Neural cell (in vitro differentiated cells): ENCODE results near the gene EHD1. TPM values are rescaled to one million over a fixed set of nuclear protein-coding genes. Genes with fewer than 3 reads are reported as not detected.

Source experiments
- H2AFZ ChIP-seq: fragments of 200-600, 300-800 bp; sonication (generic), shearing (Covaris generic); 2 replicates; pipeline ENCODE4 v1.6.0; 2014; ENCODE audit warnings: low read depth, mild to moderate bottlenecking, antibody characterized with exemption, low read length, moderate library complexity
- H3F3A ChIP-seq: fragments of 200-600 bp; shearing (Covaris generic); 2 replicates; pipeline ENCODE4 v1.6.1; 2016; ENCODE audit warnings: mild to moderate bottlenecking, moderate library complexity, mixed read lengths, antibody characterized with exemption, low read length; ENCODE audit not compliant: insufficient read depth, poor library complexity, severe bottlenecking
- H3K27ac ChIP-seq: fragments of 200-600, 300-800 bp; sonication (generic), shearing (Covaris generic); 2 replicates; pipeline ENCODE4 v1.5.1; 2014; ENCODE audit warnings: mild to moderate bottlenecking, low read length, moderate library complexity
- H3K27me3 ChIP-seq: fragments of 300-800, 200-600 bp; sonication (generic), shearing (Covaris generic); 2 replicates; pipeline ENCODE4 v1.6.0; 2014; ENCODE audit warnings: mild to moderate bottlenecking, low read depth, low read length, moderate library complexity; ENCODE audit not compliant: insufficient read depth
- H3K36me3 ChIP-seq: fragments of 300-800, 200-600 bp; sonication (generic), shearing (Covaris generic); 2 replicates; pipeline ENCODE4 v1.5.1; 2014; ENCODE audit warnings: mild to moderate bottlenecking, antibody characterized with exemption, low read length, moderate library complexity; ENCODE audit not compliant: insufficient read depth
- H3K4me2 ChIP-seq: fragments of 300-800, 200-600 bp; sonication (generic), shearing (Covaris generic); 2 replicates; pipeline ENCODE4 v1.6.0; 2014; ENCODE audit warnings: mild to moderate bottlenecking, low read length
- H3K4me3 ChIP-seq: fragments of 300-800, 200-600 bp; sonication (generic), shearing (Covaris generic); 2 replicates; pipeline ENCODE4 v1.5.1; 2014; ENCODE audit warnings: mild to moderate bottlenecking, low read length, moderate library complexity
- H3K79me2 ChIP-seq: fragments of 200-600 bp; shearing (Covaris generic); replicated peaks from 2 replicates; pipeline ENCODE4 v1.6.0; 2014; ENCODE audit warnings: mild to moderate bottlenecking, low read length, moderate library complexity; ENCODE audit not compliant: insufficient read depth
- H3K9ac ChIP-seq: fragments of 300-800, 200-600 bp; sonication (generic), shearing (Covaris generic); 2 replicates; pipeline ENCODE4 v1.6.1; 2016; ENCODE audit warnings: mild to moderate bottlenecking, low read length, mixed read lengths
- H3K9me2 ChIP-seq: fragments of 200-600 bp; shearing (Covaris generic); 2 replicates; pipeline ENCODE4 v1.6.1; 2016; ENCODE audit warnings: mild to moderate bottlenecking, low read length, mixed read lengths; ENCODE audit not compliant: insufficient read depth
- H3K9me3 ChIP-seq: fragments of 200-600, 300-800 bp; sonication (generic), shearing (Covaris generic); 2 replicates; pipeline ENCODE4 v1.6.1; 2016; ENCODE audit warnings: mild to moderate bottlenecking, mixed run types, low read length, moderate library complexity, mixed read lengths
- H4K20me1 ChIP-seq: fragments of 200-600 bp; shearing (Covaris generic); 2 replicates; pipeline ENCODE4 v1.6.1; 2016; ENCODE audit warnings: mild to moderate bottlenecking, mixed run types; ENCODE audit not compliant: insufficient read depth
- EP300 ChIP-seq: fragments of 450-650 bp; conservative IDR thresholded peaks from 2 replicates; pipeline ENCODE4 v1.6.1; 2014; ENCODE audit warnings: antibody characterized with exemption, mild to moderate bottlenecking, moderate library complexity; ENCODE audit not compliant: poor library complexity, severe bottlenecking
- EZH2 ChIP-seq: fragments of 200-600, 300-800 bp; shearing (Covaris generic), sonication (generic); IDR thresholded peaks from 2 replicates; pipeline ENCODE4 v1.6.1; 2014; ENCODE audit warnings: antibody characterized with exemption, low read length, borderline replicate concordance, mild to moderate bottlenecking; ENCODE audit not compliant: insufficient read depth, poor library complexity, severe bottlenecking
- MXI1 ChIP-seq: fragments of 450-650 bp; conservative IDR thresholded peaks from 2 replicates; pipeline ENCODE4 v1.6.1; 2014; ENCODE audit warnings: antibody characterized with exemption, mild to moderate bottlenecking; ENCODE audit not compliant: poor library complexity, severe bottlenecking
- POLR2AphosphoS5 ChIP-seq: IDR thresholded peaks from 2 replicates; pipeline ENCODE4 v1.6.1; 2012
- RAD21 ChIP-seq: fragments of 450-650 bp; conservative IDR thresholded peaks from 2 replicates; pipeline ENCODE4 v1.6.1; 2014; ENCODE audit warnings: antibody characterized with exemption, mild to moderate bottlenecking, moderate library complexity
- SMC3 ChIP-seq: fragments of 450-650 bp; conservative IDR thresholded peaks from 2 replicates; pipeline ENCODE4 v1.6.1; 2014; ENCODE audit warnings: antibody characterized with exemption, mild to moderate bottlenecking, moderate library complexity; ENCODE audit not compliant: poor library complexity
- TAF1 ChIP-seq: IDR thresholded peaks from 2 replicates; pipeline ENCODE4 v1.6.1; 2012; ENCODE audit warnings: low read depth
- polyA plus RNA-seq: library from polyadenylated mRNA; depleted of rRNA; stranded (reverse); fragments of >200 nt; gene quantifications from 2 replicates; pipeline ENCODE4 v1.2.3, GENCODE V29; 2014
- TF ChIP-seq, protein P1 (sequence below): IDR thresholded peaks from 2 replicates; pipeline ENCODE4 v1.6.1; 2012; ENCODE audit warnings: borderline replicate concordance
- TF ChIP-seq, protein P2 (sequence below): fragments of 450-650 bp; IDR thresholded peaks from 2 replicates; pipeline ENCODE4 v1.5.1; 2014; ENCODE audit warnings: antibody characterized with exemption, mild to moderate bottlenecking, moderate library complexity; ENCODE audit not compliant: poor library complexity, severe bottlenecking

Gene EHD1
- polyA plus RNA-seq, 1 donor from 2014 or later, result 26.4 TPM

DNA sequence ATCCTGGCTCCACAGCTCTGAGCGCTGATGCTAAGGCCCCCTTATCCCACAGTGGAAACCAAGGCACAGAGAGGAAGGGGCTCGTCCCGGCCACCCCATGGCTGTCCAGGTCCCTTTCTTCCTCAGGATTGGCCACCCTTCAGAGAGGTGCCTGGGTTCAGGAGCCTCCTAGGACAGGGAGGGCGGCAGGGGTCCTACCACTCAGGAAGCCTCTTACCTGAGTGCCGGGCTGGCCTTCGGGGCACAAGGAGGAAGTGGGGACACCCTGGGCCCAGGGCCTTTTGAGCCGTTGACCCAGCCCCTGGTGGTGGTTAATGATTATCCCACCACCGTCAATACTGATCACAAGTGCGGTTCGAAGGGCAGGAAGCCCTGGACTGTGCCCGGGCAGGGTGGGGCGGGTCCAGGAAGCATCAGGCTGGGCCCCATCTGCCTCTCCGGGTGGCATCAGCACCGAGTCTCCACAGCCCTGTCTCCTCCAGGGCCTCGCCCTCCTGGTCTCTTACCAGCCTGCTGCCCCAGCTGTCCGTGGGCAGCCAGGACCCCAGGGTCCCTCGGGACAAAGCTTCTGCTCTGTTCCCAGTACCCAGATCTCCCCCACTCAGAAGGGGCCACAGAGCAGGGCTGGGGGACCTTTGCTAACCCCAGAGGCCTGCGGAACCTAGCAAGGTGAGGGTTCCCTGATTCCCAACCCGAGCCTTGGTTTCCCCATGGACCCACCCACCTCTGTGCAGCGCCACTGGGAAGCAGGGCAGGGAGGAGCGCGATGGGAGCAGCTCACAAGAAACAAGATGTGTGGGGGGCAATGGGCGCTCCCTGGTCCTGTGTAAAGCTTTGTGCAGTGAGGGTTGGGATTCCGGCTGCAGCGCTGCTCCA, 15.0 kb upstream of the EHD1 start:
- Histone ChIP-seq H3K9me2 (no peaks in the 10 kb centered on the region), H3K9ac (no peak overlapping the region), H3F3A (no peaks in the 10 kb centered on the region), H3K9me3 (no peaks in the 10 kb centered on the region), H3K79me2 (no peaks in the 10 kb centered on the region), H3K4me2 (no peak overlapping the region), H3K27me3 (no peaks in the 10 kb centered on the region), H3K27ac (no peak overlapping the region), H3K36me3 (no peaks in the 10 kb centered on the region), H2AFZ (no peak overlapping the region), H3K4me3 (no peak overlapping the region), H4K20me1 (no peaks in the 10 kb centered on the region)
- TF ChIP-seq EP300 (no peak), EZH2 (no peak), POLR2AphosphoS5 (no peak), RAD21 (no peak), MXI1 (no peak), TAF1 (no peak), SMC3 (no peak)
- TF ChIP-seq, protein P1, sequence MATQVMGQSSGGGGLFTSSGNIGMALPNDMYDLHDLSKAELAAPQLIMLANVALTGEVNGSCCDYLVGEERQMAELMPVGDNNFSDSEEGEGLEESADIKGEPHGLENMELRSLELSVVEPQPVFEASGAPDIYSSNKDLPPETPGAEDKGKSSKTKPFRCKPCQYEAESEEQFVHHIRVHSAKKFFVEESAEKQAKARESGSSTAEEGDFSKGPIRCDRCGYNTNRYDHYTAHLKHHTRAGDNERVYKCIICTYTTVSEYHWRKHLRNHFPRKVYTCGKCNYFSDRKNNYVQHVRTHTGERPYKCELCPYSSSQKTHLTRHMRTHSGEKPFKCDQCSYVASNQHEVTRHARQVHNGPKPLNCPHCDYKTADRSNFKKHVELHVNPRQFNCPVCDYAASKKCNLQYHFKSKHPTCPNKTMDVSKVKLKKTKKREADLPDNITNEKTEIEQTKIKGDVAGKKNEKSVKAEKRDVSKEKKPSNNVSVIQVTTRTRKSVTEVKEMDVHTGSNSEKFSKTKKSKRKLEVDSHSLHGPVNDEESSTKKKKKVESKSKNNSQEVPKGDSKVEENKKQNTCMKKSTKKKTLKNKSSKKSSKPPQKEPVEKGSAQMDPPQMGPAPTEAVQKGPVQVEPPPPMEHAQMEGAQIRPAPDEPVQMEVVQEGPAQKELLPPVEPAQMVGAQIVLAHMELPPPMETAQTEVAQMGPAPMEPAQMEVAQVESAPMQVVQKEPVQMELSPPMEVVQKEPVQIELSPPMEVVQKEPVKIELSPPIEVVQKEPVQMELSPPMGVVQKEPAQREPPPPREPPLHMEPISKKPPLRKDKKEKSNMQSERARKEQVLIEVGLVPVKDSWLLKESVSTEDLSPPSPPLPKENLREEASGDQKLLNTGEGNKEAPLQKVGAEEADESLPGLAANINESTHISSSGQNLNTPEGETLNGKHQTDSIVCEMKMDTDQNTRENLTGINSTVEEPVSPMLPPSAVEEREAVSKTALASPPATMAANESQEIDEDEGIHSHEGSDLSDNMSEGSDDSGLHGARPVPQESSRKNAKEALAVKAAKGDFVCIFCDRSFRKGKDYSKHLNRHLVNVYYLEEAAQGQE, result no peak
- TF ChIP-seq, protein P2, sequence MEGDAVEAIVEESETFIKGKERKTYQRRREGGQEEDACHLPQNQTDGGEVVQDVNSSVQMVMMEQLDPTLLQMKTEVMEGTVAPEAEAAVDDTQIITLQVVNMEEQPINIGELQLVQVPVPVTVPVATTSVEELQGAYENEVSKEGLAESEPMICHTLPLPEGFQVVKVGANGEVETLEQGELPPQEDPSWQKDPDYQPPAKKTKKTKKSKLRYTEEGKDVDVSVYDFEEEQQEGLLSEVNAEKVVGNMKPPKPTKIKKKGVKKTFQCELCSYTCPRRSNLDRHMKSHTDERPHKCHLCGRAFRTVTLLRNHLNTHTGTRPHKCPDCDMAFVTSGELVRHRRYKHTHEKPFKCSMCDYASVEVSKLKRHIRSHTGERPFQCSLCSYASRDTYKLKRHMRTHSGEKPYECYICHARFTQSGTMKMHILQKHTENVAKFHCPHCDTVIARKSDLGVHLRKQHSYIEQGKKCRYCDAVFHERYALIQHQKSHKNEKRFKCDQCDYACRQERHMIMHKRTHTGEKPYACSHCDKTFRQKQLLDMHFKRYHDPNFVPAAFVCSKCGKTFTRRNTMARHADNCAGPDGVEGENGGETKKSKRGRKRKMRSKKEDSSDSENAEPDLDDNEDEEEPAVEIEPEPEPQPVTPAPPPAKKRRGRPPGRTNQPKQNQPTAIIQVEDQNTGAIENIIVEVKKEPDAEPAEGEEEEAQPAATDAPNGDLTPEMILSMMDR, result no peak

DNA sequence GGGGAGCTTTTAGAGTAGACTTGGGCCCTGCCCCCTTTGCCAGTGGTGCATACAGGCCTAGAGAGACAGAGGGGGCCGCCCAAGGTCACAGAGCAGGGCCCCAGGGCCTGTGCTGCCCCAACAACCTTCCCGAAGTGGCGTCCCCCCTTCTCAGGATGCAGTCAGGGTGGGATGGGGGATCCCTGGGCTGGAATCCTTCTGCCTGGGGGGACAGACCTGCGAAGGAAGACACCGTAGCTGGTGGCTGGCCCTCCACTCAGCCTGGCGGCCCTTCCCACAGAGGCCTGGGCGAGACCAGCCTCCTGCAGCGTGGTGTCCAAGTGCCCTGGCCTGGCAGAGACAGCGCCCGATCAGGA, 14.4 kb upstream of the EHD1 start:
- no peaks in the 10 kb centered on the region for H3K36me3 ChIP-seq
- no peak overlapping the region for H2AFZ ChIP-seq
- no peak overlapping the region for H3K9ac ChIP-seq
- no peak overlapping the region for H3K4me2 ChIP-seq
- H4K20me1 ChIP-seq, result no peaks in the 10 kb centered on the region
- TF ChIP-seq POLR2AphosphoS5 (no peak), EP300 (no peak), EZH2 (no peak), SMC3 (no peak)
- no peaks in the 10 kb centered on the region for H3K27me3 ChIP-seq
- no peaks in the 10 kb centered on the region for H3K9me2 ChIP-seq
- H3K9me3 ChIP-seq, result no peaks in the 10 kb centered on the region
- H3K27ac ChIP-seq, result no peak overlapping the region
- H3K4me3 ChIP-seq, result no peak overlapping the region
- no peaks in the 10 kb centered on the region for H3F3A ChIP-seq
- H3K79me2 ChIP-seq, result no peaks in the 10 kb centered on the region
